Measurements from ENCODE around the gene PARP4.
"Not testable (repeated sequence)": the region's sequence is repeated elsewhere in the genome, so short reads cannot be mapped to it uniquely, and the experiment has no call there.

The PARP4 gene

GRCh38 chr13:24505256-24505655 lies 7.3 kb downstream of the PARP4 start:
- no peak for DNase-seq

DNA sequence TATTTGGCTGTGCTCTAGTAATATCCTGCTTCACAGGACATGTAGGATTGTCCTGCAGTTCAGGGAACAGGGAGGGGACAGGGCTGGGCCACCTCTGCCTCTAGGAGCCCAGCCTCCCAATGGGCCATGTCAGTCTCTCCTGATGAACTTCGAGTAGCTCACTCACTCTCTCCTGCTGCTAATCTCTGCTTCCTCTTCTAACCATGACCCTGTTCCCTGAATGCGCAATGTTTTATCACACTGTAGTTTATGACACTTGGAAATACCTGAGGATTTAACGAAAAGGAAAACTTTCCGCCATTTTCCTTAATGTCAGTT lies 9.2 kb downstream of the PARP4 start:
- no peak for DNase-seq

DNA sequence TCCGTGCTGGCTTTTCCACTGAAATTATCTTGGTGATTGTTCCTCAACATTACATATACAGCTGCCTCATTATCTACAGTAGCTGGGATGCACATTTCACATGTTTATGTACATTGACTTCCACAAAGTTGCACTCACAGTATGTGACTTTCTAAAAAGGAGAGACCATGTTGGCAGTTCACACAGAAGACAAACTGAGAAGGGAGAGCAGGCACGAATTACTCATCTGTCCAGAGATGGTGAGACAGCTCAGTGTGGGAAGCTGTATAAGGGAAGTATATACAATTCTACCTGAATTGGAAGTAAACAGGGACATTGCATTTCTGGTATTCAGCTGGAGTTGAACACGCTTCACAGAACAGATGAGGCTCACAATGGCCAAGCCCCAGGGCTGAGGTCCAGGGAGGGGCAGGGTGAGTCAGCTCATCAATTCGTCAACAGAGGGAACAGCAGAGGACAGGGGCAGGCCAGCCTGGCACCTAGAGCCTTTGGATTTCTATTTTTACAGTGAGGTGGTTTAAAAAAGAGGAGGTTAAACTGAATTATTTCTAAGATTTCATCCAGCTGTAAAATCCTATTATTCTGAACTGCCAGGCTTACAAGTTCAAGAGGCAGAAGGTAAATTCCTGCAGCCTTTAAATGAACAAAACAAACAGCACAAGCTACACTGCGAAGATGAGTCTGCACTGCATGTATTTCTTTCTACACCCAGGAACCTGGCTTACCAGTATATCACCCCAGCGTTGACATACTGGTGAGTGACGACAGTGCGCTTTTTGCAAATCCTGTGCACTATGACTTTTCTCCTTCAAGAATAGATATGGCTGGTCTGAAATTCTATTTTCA lies 9.8 kb downstream of the PARP4 start:
- peak; percentile 56 for DNase-seq

GRCh38 chr13:24500977-24501376 lies 11.6 kb downstream of the PARP4 start:
- no peak for DNase-seq

GRCh38 chr13:24497742-24498141 lies 14.8 kb downstream of the PARP4 start:
- no peak for DNase-seq

- not testable (repeated sequence) for DNase-seq
These were observed 16.3 kb downstream of the PARP4 start for GRCh38 chr13:24496295-24496694.

- no peak for DNase-seq
These were observed 17.3 kb downstream of the PARP4 start for GRCh38 chr13:24495151-24495729.

GRCh38 chr13:24493356-24493755 lies 19.2 kb downstream of the PARP4 start:
- DNase-seq: no peak

GRCh38 chr13:24491845-24492244 lies 20.7 kb downstream of the PARP4 start:
- no peak for DNase-seq

GRCh38 chr13:24489721-24490120 lies 22.9 kb downstream of the PARP4 start:
- DNase-seq: no peak

- not testable (repeated sequence) for DNase-seq
These were observed 24.5 kb downstream of the PARP4 start for GRCh38 chr13:24488092-24488491.

DNA sequence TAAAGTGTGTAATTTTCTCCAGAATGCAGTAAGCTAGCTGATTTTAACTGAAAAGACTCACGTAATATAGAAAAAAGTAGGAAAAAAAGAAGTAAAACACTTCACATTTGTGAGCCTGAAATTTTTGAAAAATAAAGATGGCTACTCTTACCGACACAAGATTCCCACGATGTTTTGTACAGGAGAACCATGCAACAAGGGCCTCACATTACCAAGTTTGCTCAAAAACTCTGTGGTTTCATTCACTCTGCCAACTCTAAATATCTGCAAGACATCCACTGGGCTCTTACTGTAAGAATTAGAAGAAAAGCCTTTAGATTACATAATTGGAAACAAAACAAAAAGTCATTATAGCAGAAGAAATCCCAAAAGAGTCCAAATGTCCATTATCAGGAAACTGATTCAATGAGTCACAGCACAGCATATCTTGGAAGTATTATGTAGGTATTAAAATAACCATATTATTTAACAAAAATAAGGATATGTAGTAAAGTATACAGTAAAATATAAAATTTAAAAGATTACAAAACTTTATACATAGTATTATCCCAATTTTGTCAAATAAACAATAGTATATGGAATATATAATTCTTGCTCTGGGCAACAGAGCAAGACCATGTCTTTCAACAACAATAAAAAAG lies 26.4 kb downstream of the PARP4 start:
- not testable (repeated sequence) for DNase-seq

DNA sequence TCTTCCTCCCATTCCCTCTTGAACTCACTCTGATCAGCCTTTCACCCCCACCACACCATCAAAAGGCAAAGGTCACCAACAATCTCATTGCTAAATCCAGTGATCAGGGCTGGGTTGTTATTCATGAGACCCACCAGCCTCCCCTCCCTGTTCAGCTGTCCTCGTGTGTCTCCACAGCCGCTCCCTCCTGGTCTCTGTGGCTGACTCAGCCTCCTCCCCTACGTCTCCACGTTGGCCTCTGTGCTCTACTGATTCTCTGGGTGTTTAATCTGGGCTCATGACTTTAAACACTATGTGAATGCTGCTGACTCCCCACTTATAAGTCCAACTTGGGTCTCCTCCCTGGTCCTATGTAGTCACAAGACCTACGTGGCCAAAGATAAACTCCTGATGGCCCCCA lies 38.9 kb downstream of the PARP4 start:
- DNase-seq: no peak

- not testable (repeated sequence) for DNase-seq
These were observed 40.4 kb downstream of the PARP4 start for GRCh38 chr13:24472129-24472528.

DNA sequence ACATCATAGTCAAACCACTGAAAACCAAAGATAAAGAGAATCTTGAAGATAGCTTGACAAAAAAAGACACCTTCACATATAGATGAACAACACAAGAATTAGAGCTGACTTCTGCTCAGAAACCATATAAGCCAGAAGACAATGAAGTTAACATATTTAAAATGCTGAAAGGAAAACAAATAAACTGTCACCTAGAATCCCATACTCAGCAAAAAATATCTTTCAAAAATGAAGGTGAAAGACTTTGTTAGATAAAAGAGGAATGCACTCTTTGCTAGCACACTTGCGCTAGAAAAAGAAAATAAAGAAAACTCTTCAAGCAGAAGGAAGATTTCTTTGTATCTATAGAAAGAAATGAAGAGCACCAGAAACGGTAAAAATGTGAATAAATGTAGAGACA lies 49.5 kb downstream of the PARP4 start:
- no peak for DNase-seq

DNA sequence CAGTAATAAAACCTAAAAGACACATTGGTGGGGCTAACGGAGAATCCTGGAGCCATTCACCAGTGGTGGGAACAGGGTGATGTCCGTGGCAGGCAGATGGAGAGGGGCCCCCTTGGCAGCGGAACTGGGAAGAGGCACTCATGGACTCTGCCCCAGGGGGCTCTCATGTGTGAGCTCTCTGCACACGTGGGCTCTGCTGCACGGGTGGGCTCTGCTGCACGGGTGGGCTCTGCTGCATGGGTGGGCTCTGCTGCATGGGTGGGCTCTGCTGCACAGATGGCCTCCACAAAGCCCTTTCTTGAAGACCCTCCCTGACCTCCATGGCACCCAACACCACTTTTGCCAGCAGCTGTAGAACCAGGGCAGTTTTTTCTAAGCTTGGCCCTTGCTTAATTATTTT lies 52.3 kb downstream of the PARP4 start:
- no peak for DNase-seq

DNA sequence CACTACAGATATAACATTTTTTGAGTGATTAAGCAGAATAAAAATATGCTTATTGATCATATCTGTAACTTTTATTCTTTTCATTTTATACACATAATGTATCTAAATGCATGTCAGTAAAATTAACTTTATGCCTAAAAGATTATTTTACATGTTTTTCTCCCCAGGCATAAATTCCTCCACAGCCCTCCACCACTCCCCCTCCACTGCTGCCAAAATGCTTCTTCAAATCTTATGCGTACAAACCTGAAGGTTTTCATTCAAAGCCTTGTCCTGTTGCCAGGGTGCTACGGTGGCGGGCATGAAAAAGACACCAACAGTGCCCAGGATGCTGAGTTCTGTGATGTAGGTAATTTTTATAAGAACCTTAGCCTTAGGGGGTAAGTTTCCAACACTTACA lies 52.9 kb downstream of the PARP4 start:
- no peak for DNase-seq

GRCh38 chr13:24459234-24459633 lies 53.3 kb downstream of the PARP4 start:
- DNase-seq: no peak

- DNase-seq: no peak
These were observed 53.8 kb downstream of the PARP4 start for GRCh38 chr13:24458736-24459135.

GRCh38 chr13:24456396-24456795 lies 56.2 kb downstream of the PARP4 start:
- DNase-seq: no peak

- no peak for DNase-seq
These were observed 58.5 kb downstream of the PARP4 start for GRCh38 chr13:24454056-24454455.

DNA sequence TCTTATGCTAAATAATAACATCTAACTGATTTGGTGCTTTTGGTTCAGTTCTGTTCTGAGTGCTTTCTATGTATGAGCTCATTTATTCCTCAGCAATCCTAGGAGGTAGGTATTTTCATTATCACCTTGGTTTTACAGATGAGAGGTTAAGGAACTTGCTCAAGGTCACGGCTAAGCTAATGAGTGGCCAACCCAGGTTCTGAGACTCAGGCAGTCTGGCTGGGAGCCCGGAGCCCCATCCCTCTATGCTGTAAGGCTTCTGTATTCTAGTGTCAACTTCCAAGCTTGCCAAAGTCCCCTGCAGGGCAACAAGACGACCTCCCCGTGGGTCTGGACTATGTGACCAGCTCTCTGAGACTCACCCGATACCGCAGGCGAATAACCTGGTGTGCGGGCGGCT lies 60.5 kb downstream of the PARP4 start:
- DNase-seq: no peak

GRCh38 chr13:24450530-24450929 lies 62.0 kb downstream of the PARP4 start:
- DNase-seq: no peak

GRCh38 chr13:24444851-24445250 lies 67.7 kb downstream of the PARP4 start:
- not testable (repeated sequence) for DNase-seq

Measured in retina (tissue), 1 donor.